SK-N-SH (cell line): ENCODE results near the gene SEMA3G. TPM values are rescaled to one million over a fixed set of nuclear protein-coding genes. Genes with fewer than 3 reads are reported as not detected.

Experiments used
- CTCF ChIA-PET: fragments of 300-600, 350-600 bp; formaldehyde crosslinking; extraction: SDS; loops from one replicate; lab custom pipeline; 2021; lab: Yijun Ruan, JAX
- POLR2A ChIA-PET: fragments of 350-600 bp; sonication (Branson Sonifier 250); formaldehyde crosslinking; extraction: SDS; loops from one replicate; lab custom pipeline; 2020; ENCODE audit warnings: antibody characterized with exemption, inconsistent platforms; lab: Yijun Ruan, JAX
- DNase-seq: peaks from one replicate; pipeline ENCODE4 v3.0.0; 2012
- H2AFZ ChIP-seq: fragments of 200-600 bp; sonication (generic); 2 replicates; pipeline ENCODE4 v1.8.1; 2016; ENCODE audit warnings: antibody characterized with exemption, mild to moderate bottlenecking, low read depth
- H3F3A ChIP-seq: fragments of 200-600 bp; sonication (generic); replicated peaks from 2 replicates; pipeline ENCODE3; 2016; ENCODE audit warnings: antibody characterized with exemption, mild to moderate bottlenecking; ENCODE audit not compliant: insufficient read depth
- H3K27ac ChIP-seq, 2 experiments: fragments of 200-500 bp in 1 of 2; fragments of 200-600 bp in 1 of 2; sonication (Bioruptor generic) in 1 of 2; sonication (generic), shearing (Covaris generic) in 1 of 2; 2 replicates each; pipeline versions ENCODE4 v1.5.1 to v1.6.1; 2014 to 2016; ENCODE audit warnings: low read depth in 2 of 2, inconsistent platforms in 1 of 2, low read length in 1 of 2, mild to moderate bottlenecking in 1 of 2, mixed read lengths in 1 of 2
- H3K27me3 ChIP-seq: fragments of 200-600 bp; sonication (generic), shearing (Covaris generic); 2 replicates; pipeline ENCODE4 v1.6.1; 2016; ENCODE audit warnings: mixed run types; ENCODE audit not compliant: insufficient read depth
- H3K36me3 ChIP-seq, 2 experiments: fragments of 200-500 bp in 1 of 2; fragments of 200-600 bp in 1 of 2; sonication (Bioruptor generic) in 1 of 2; sonication (generic) in 1 of 2; replicated peaks in 1 of 2; 2 replicates each; pipeline versions ENCODE3 to v1.5.1; 2014 to 2016; ENCODE audit warnings: low read length in 1 of 2, mild to moderate bottlenecking in 1 of 2; ENCODE audit not compliant: insufficient read depth in 2 of 2, control insufficient read depth in 1 of 2
- H3K4me1 ChIP-seq, 2 experiments: fragments of 200-500 bp in 1 of 2; fragments of 200-600 bp in 1 of 2; sonication (Bioruptor generic) in 1 of 2; sonication (generic), shearing (Covaris generic) in 1 of 2; 2 replicates each; pipeline versions ENCODE4 v1.5.1 to v1.6.1; 2014 to 2016; ENCODE audit warnings: low read depth in 1 of 2, low read length in 1 of 2, mixed run types in 1 of 2; ENCODE audit not compliant: insufficient read depth in 2 of 2, control insufficient read depth in 1 of 2
- H3K4me2 ChIP-seq: fragments of 200-600 bp; sonication (generic), shearing (Covaris generic); 2 replicates; pipeline ENCODE4 v1.6.1; 2017; ENCODE audit warnings: mixed run types
- H3K4me3 ChIP-seq, 2 experiments: fragments of 200-500 bp in 1 of 2; fragments of 200-600 bp in 1 of 2; sonication (Bioruptor generic) in 1 of 2; sonication (generic), shearing (Covaris generic) in 1 of 2; 2 replicates each; pipeline versions ENCODE4 v1.5.1 to v1.8.1; 2014 to 2016; ENCODE audit warnings: low read depth in 2 of 2, inconsistent platforms in 1 of 2, low read length in 1 of 2, mild to moderate bottlenecking in 1 of 2, mixed read lengths in 1 of 2, moderate library complexity in 1 of 2
- H3K79me2 ChIP-seq: fragments of 200-600 bp; sonication (generic); 2 replicates; pipeline ENCODE4 v1.8.1; 2017; ENCODE audit warnings: mild to moderate bottlenecking; ENCODE audit not compliant: insufficient read depth
- H3K9ac ChIP-seq: fragments of 200-600 bp; sonication (generic); 2 replicates; pipeline ENCODE4 v1.6.1; 2017; ENCODE audit warnings: mixed run types
- H3K9me2 ChIP-seq: fragments of 200-600 bp; sonication (generic); 2 replicates; pipeline ENCODE4 v1.6.1; 2017; ENCODE audit warnings: mixed run types
- H3K9me3 ChIP-seq: fragments of 200-600 bp; sonication (generic); 2 replicates; pipeline ENCODE4 v1.6.1; 2017; ENCODE audit warnings: mixed run types, mild to moderate bottlenecking, moderate library complexity
- H4K20me1 ChIP-seq: fragments of 200-600 bp; sonication (generic); 2 replicates; pipeline ENCODE4 v1.6.1; 2017; ENCODE audit warnings: mild to moderate bottlenecking, mixed run types; ENCODE audit not compliant: insufficient read depth
- JUND ChIP-seq: IDR thresholded peaks from 2 replicates; pipeline ENCODE4 v1.4.0; 2012
- NRF1 ChIP-seq: IDR thresholded peaks from 2 replicates; pipeline ENCODE4 v1.6.1; 2012; ENCODE audit warnings: low read depth, mild to moderate bottlenecking, low read length
- RFX5 ChIP-seq: IDR thresholded peaks from 2 replicates; pipeline ENCODE4 v1.6.1; 2012; ENCODE audit warnings: mild to moderate bottlenecking, improper control_type of control experiment, low read length
- SIN3A ChIP-seq: IDR thresholded peaks from 2 replicates; pipeline ENCODE4 v1.6.1; 2012; ENCODE audit warnings: low read depth, mild to moderate bottlenecking, low read length, moderate library complexity, borderline replicate concordance
- TAF1 ChIP-seq: IDR thresholded peaks from 2 replicates; pipeline ENCODE4 v1.6.1; 2012; ENCODE audit warnings: low read depth, mild to moderate bottlenecking, low read length, moderate library complexity, borderline replicate concordance
- WGBS: methylation state at CpG from one replicate; pipeline ENCODE4 v1.1.6; 2017; ENCODE audit warnings: low lambda C conversion rate; 5-methylcytosine and 5-hydroxymethylcytosine counted together
- polyA plus RNA-seq, 3 experiments: library from polyadenylated mRNA; depleted of rRNA; stranded (reverse); fragments of >200 nt; gene quantifications; 2 replicates each; pipeline ENCODE4 v1.2.3, GENCODE V29; 2012
- TF ChIP-seq, protein P1 (sequence below): fragments of 150-350 bp; IDR thresholded peaks from 2 replicates; pipeline ENCODE4 v1.6.1; 2016; ENCODE audit warnings: mild to moderate bottlenecking, low read depth, low read length
- TF ChIP-seq, protein P2 (sequence below): fragments of 200-600 bp; sonication (generic); IDR thresholded peaks from 2 replicates; pipeline ENCODE4 v1.6.1; 2017; ENCODE audit warnings: antibody characterized with exemption, mild to moderate bottlenecking, moderate library complexity

SEMA3G gene
- polyA plus RNA-seq, 1 of the 3 experiments (the other 2 are of a cell fraction), result 0.13 TPM

DNA sequence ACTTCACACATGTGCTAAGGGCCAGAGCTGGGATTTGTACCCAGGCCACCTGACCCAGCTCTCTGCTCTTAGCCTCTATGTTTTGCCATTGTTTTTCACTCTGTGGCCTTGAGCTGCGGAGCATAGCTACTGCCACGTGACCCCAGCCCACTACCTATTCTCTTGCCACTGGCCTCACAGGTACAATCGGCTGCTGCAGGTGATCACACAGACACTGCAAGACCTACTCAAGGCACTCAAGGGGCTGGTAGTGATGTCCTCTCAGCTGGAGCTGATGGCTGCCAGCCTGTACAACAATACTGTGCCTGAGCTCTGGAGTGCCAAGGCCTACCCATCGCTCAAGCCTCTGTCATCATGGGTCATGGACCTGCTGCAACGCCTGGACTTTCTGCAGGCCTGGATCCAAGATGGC lies 46.2 kb downstream of the SEMA3G start (continued):
- TF ChIP-seq, protein P1, sequence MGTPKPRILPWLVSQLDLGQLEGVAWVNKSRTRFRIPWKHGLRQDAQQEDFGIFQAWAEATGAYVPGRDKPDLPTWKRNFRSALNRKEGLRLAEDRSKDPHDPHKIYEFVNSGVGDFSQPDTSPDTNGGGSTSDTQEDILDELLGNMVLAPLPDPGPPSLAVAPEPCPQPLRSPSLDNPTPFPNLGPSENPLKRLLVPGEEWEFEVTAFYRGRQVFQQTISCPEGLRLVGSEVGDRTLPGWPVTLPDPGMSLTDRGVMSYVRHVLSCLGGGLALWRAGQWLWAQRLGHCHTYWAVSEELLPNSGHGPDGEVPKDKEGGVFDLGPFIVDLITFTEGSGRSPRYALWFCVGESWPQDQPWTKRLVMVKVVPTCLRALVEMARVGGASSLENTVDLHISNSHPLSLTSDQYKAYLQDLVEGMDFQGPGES, result no peak
- TF ChIP-seq, all 33 proteins: peak for 0

DNA sequence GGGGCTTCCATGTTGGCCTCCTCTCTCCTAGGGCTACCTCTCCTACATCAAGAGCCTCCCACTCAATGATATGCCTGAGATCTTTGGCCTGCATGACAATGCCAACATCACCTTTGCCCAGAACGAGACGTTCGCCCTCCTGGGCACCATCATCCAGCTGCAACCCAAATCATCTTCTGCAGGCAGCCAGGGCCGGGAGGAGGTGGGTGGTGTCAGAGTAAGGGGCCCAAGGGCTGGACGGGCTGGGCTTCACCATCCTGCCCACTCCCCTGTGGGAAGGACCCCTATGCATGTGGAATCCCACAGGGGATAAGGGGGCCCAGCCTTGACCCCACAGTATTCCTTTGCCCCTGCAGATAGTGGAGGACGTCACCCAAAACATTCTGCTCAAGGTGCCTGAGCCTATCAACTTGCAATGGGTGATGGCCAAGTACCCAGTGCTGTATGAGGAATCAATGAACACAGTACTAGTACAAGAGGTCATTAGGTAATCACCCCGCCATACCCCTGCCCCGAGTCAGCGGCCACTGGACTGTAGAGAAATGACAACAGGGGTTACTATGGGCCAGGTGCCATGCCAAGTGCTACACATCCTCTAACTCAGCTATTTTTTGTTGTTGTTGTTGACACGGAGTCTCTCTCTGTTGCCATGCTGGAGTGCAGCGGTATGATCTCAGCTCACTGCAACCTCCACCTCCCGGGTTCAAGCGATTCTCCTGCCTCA lies 47.1 kb downstream of the SEMA3G start:
- no peak overlapping the region for H2AFZ ChIP-seq
- H3K36me3 ChIP-seq, result peaks cover 0 to 24% of the 10 kb centered on the region in 2 experiments
- H3K4me2 ChIP-seq, result no peak overlapping the region
- H3K4me1 ChIP-seq, result no peaks in the 10 kb centered on the region
- no peaks in the 10 kb centered on the region for H3F3A ChIP-seq
- WGBS, result 81% methylated on average over 12 of the region's 13 CpGs
- H3K9ac ChIP-seq, result no peak overlapping the region
- H3K9me2 ChIP-seq, result no peaks in the 10 kb centered on the region
- H3K4me3 ChIP-seq, result no peak overlapping the region
- ChIA-PET CTCF (interaction anchor here (1.4 kb wide), 1 partner anchor 12 kb away, joined by 6 read pairs; no protein-coding TSS in a partner anchor), POLR2A (interaction anchor here (0.7 to 1.5 kb wide), 3 partner anchors 11 to 98 kb away, joined by 3 to 4 read pairs (median 3); no protein-coding TSS in a partner anchor)
- no peak for TF ChIP-seq NRF1
- H4K20me1 ChIP-seq, result no peaks in the 10 kb centered on the region
- no peaks in the 10 kb centered on the region for H3K27me3 ChIP-seq
- H3K9me3 ChIP-seq, result no peaks in the 10 kb centered on the region
- no peak for DNase-seq
- H3K79me2 ChIP-seq, result no peaks in the 10 kb centered on the region
- H3K27ac ChIP-seq, result no peak overlapping the region

DNA sequence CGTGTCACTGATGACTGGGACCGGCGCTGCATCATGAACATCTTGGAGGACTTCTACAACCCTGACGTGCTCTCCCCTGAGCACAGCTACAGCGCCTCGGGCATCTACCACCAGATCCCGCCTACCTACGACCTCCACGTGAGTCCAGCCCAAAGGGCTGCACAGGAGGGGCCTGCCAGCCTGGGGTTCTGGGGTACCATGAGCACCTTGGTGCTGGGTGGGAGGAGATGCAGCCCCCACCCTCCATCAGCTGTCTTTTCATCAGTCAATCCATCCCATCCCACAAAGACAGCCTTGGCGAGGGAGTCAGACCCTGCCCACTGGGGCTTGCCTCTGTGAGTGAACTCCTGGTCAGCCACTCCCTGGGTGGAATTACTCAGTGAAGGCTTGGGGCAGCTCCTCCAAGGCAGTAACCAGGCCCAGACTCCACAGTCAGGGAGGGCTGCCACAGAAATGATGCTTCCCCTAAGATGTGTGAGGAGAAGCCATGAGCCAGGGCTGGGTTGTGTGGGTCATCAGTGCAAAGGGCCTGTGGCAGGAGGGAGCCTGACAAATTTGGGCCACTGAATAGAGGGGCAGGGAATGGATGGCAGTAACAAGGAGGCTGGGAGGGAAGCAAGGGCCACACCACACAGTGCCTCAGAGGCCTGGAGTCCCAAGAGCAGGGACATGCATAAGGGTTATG lies 47.9 kb downstream of the SEMA3G start:
- no peak overlapping the region for H3K4me2 ChIP-seq
- CTCF ChIA-PET, result no interaction called here
- H3K9me3 ChIP-seq, result no peaks in the 10 kb centered on the region
- 85% methylated on average over 9 of the region's 10 CpGs for WGBS
- no peaks in the 10 kb centered on the region for H3F3A ChIP-seq
- H3K36me3 ChIP-seq, result peaks cover 0 to 16% of the 10 kb centered on the region in 2 experiments
- no peaks in the 10 kb centered on the region for H3K4me1 ChIP-seq
- no peaks in the 10 kb centered on the region for H3K9me2 ChIP-seq
- no peak overlapping the region for H3K27ac ChIP-seq
- H3K9ac ChIP-seq, result no peak overlapping the region
- no peak overlapping the region for H3K4me3 ChIP-seq
- POLR2A ChIA-PET, result no interaction called here
- no peaks in the 10 kb centered on the region for H3K79me2 ChIP-seq
- no peak for DNase-seq
- TF ChIP-seq SIN3A (no peak), TAF1 (no peak), RFX5 (no peak), NRF1 (no peak), JUND (no peak)
- TF ChIP-seq, protein P2, sequence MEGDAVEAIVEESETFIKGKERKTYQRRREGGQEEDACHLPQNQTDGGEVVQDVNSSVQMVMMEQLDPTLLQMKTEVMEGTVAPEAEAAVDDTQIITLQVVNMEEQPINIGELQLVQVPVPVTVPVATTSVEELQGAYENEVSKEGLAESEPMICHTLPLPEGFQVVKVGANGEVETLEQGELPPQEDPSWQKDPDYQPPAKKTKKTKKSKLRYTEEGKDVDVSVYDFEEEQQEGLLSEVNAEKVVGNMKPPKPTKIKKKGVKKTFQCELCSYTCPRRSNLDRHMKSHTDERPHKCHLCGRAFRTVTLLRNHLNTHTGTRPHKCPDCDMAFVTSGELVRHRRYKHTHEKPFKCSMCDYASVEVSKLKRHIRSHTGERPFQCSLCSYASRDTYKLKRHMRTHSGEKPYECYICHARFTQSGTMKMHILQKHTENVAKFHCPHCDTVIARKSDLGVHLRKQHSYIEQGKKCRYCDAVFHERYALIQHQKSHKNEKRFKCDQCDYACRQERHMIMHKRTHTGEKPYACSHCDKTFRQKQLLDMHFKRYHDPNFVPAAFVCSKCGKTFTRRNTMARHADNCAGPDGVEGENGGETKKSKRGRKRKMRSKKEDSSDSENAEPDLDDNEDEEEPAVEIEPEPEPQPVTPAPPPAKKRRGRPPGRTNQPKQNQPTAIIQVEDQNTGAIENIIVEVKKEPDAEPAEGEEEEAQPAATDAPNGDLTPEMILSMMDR, result no peak
- H4K20me1 ChIP-seq, result no peaks in the 10 kb centered on the region
- H3K27me3 ChIP-seq, result no peaks in the 10 kb centered on the region
- no peak overlapping the region for H2AFZ ChIP-seq
